ENCODE results near the gene RPS18. TPM values are rescaled to one million over a fixed set of nuclear protein-coding genes. Genes with fewer than 3 reads are reported as not detected.

RPS18 gene
- total and polyA plus RNA-seq, 2 of the 13 experiments (the other 11 are each of a cell fraction or from before 2014, with no cell fraction given), result 3,896 to 5,806 TPM

GRCh38 chr6:33314515-33314942 is 42.7 kb downstream of the RPS18 start (continued):
- TF ChIP-seq TFE3 (CRISPR knock-in tag; IDR thresholded peaks at IDR 0.05) (0 out of 2 replicates have a peak, but pooled peaks have one; percentile 28), SRSF1 (optimal IDR thresholded peaks at IDR 0.05; ENCODE audit: low read depth, low read length) (no peak), LBX2 (CRISPR knock-in tag; IDR thresholded peaks at IDR 0.05; ENCODE audit: borderline replicate concordance) (no peak), MTF2 (CRISPR knock-in tag; IDR thresholded peaks at IDR 0.05; ENCODE audit: borderline replicate concordance) (no peak), SKI (IDR thresholded peaks at IDR 0.05; ENCODE audit: partially characterized antibody) (peak; percentile 69), MED1 (CRISPR knock-in tag; IDR thresholded peaks at IDR 0.05) (0 out of 2 replicates have a peak, but pooled peaks have one; percentile 23), TGIF2 (CRISPR knock-in tag; IDR thresholded peaks at IDR 0.05) (0 out of 2 replicates have a peak, but pooled peaks have one; percentile 5), HNRNPL (IDR thresholded peaks at IDR 0.05; ENCODE audit: low read depth, low read length) (no peak), HNF4G (IDR thresholded peaks at IDR 0.05; ENCODE audit: borderline replicate concordance, low read depth, low read length) (no peak; the same call in 1 of the 2 replicates), HNF4G (CRISPR knock-in tag; IDR thresholded peaks at IDR 0.05; ENCODE audit: borderline replicate concordance, low read depth) (no peak), BCL6 (CRISPR knock-in tag; IDR thresholded peaks at IDR 0.05) (no peak), ATF5 (CRISPR knock-in tag; IDR thresholded peaks at IDR 0.05; ENCODE audit: low read depth) (no peak), ZNF264 (CRISPR knock-in tag; IDR thresholded peaks at IDR 0.05) (no peak), ARID3A (IDR thresholded peaks at IDR 0.05; ENCODE audit: low read depth, low read length) (no peak), PCBP2 (optimal IDR thresholded peaks at IDR 0.05; ENCODE audit: low read depth, low read length, poor library complexity, severe bottlenecking) (no peak), MNT (IDR thresholded peaks at IDR 0.05) (peak; percentile 35; the same call in 1 of the 2 replicates), CREB1 (IDR thresholded peaks at IDR 0.05) (no peak), CREB1 (CRISPR knock-in tag; IDR thresholded peaks at IDR 0.05) (0 out of 2 replicates have a peak, but pooled peaks have one; percentile 26), FOXO1 (CRISPR knock-in tag; IDR thresholded peaks at IDR 0.05) (no peak), TFAP4 (IDR thresholded peaks at IDR 0.05; ENCODE audit: borderline replicate concordance, low read depth) (peak; percentile 52; the same call in 1 of the 2 replicates), PPARG (CRISPR knock-in tag; conservative IDR thresholded peaks at IDR 0.05) (peak; percentile 37; the same call in 1 of the 2 replicates), ZNF713 (CRISPR knock-in tag; IDR thresholded peaks at IDR 0.05) (no peak), GTF2F1 (IDR thresholded peaks at IDR 0.05; ENCODE audit: low read length) (no peak), MAZ (IDR thresholded peaks at IDR 0.05; ENCODE audit: borderline replicate concordance, low read depth, low read length) (0 out of 2 replicates have a peak, but pooled peaks have one; percentile 28), MAZ (CRISPR knock-in tag; IDR thresholded peaks at IDR 0.05; ENCODE audit: low read depth) (0 out of 2 replicates have a peak, but pooled peaks have one; percentile 9), ZNF570 (CRISPR knock-in tag; IDR thresholded peaks at IDR 0.05; ENCODE audit: borderline replicate concordance) (no peak)

All from HepG2 (cell line).